GM21447 (cell line): ENCODE data around the gene KNSTRN.

Source experiments
- ATAC-seq: cut with Tn5 transposase; IDR thresholded peaks from one replicate; pipeline ENCODE4 v1.9.1; 2021; ENCODE audit not compliant: unreplicated experiment

Gene KNSTRN

GRCh38 chr15:40425681-40426080, 43.2 kb downstream of the KNSTRN start:
- ATAC-seq: no peak

- ATAC-seq: no peak
These were observed 44.7 kb downstream of the KNSTRN start for GRCh38 chr15:40427188-40427587.

DNA sequence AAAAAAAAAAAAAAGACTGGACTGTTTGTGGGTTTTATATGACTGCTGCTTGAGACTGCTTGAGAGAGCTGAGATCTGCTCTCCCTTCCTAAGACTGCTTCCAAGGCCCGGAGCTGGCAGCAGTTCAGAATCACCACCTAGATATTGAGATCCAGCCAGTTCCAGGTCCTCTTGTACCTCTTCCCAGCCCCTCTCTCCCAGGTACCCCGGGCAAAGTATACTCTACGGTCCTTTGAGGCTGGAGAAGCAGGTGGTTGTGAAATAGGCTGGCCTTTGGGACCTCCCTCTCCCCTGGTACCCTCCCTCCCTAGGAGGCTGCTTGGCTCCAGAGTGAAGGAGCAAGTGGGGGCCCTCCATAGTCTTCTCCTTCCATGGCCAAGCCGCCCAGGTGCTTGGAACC, 45.7 kb downstream of the KNSTRN start:
- ATAC-seq: no peak

- no peak for ATAC-seq
These were observed 46.7 kb downstream of the KNSTRN start for GRCh38 chr15:40429068-40429710.

DNA sequence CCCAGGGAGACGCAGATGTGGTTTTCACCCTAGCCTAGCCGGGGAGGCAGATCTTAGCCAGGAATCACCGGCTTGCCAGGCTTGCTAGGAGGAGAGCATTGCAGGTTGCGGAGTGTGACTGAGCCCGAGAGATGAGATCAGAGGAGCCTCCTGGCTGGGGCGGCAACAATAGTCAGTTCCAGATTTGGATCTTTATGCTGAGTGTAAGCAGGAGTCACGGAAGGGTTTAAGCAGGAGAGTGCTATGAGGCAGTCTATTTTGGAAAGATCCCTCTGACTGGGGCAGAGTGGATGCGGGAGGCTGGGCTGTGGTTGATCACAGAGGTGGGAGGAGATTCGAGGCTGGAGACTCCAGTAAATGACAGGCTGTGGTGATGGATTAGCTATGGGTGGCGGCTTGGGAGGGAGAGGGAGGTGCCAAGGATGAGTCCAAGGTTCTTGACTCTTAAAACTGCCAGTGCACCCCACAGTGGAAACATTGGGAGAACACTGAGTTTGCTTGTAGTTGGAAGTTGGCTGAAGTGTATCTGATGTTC, 47.8 kb downstream of the KNSTRN start:
- no peak for ATAC-seq

GRCh38 chr15:40435023-40435709, 52.6 kb downstream of the KNSTRN start:
- ATAC-seq: no peak

DNA sequence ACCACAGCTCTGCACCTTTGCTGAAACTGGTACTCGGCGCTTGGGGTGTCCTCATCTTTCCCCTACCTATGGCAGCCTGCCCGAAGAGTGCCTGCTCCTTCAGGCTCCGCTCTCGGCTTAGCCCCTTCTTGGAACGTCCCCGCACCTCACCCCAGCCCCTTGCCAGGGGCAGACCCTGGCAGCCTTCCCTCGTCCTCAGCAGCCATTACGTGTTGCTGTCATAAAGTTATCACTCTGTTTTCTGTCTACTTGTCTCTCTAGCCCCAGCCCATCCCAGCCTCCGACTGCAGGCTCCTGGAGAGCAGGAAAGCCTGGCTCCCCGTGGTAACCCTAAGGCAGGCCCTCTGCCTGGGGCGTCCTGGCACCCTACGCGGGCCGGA, 53.2 kb downstream of the KNSTRN start:
- ATAC-seq: no peak

GRCh38 chr15:40436116-40436891, 53.8 kb downstream of the KNSTRN start:
- ATAC-seq: no peak

DNA sequence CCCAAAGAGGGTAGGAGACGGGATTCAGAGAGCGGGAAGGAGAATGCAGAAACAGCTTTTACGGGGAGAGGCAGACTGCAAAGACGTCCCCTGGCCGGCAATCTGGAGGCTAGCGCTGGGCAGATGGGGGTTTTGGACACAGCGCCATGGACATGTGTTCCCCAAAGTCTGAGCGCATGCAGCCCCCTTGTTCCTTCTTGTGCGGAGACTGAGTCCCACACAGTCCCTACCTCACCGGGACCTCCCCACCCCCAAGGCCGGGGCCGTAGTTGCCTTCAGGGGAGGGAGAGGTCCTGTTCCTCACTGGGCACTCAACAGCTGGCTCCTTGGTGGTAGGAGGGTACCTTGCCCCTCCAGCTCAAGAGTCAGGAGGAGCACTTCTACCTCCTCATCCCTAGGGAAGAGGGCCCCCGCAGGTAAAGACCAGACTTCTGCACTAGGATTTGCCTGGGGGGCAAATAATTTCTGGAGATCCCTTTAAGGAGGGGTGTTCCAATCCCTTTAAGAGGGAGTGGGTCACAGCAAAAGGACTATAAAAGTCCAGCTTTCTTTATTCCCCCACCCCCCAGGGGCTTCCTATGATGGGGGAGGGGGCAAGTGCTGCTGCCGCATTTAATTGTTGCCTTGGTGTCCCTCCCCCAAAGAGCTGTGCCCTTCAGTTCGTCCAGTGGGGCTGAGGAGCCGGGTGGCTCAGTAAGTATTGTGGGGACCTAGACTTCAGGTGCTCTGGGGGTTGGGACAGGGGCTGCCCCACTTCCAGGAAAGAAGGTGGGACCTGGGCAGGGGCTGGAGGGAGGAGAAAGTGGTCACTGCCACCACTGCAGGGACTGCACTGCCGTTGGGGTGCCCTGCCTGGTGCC, 54.6 kb downstream of the KNSTRN start:
- ATAC-seq: no peak

- no peak for ATAC-seq
These were observed 55.5 kb downstream of the KNSTRN start for GRCh38 chr15:40437752-40438687.

DNA sequence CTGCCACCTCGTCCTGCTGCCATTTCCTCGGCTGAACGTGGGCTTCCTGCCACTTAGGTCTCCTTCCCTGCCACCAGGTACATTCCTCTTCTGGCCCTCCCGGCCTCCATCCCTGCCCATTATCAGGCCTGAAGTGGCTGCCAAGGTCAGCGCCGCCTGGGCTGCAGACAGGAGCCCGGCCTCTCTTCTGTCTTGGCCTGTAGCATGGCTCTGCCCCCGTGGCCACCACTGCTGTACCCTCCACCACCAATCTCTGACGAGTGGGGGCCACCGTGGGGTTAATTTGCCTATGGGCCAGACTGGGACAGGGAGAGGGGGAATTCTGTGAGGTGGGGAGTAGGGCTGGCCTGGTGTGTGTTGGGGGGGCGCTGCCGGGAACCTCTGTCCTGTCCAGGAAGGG, 56.2 kb downstream of the KNSTRN start:
- ATAC-seq: no peak

GRCh38 chr15:40439461-40439959, 57.0 kb downstream of the KNSTRN start:
- ATAC-seq: no peak

- ATAC-seq: no peak
These were observed 57.6 kb downstream of the KNSTRN start for GRCh38 chr15:40439960-40440742.

- peak; percentile 86 for ATAC-seq
These were observed 58.4 kb downstream of the KNSTRN start, which contains the start of gene BAHD1 for GRCh38 chr15:40440743-40441564. TSS of gene BAHD1 (plus strand) at chr15:40440953. CDS start at chr15:40458465, 17,512 bp downstream.

- no peak for ATAC-seq
These were observed 59.3 kb downstream of the KNSTRN start for GRCh38 chr15:40441565-40442531.

DNA sequence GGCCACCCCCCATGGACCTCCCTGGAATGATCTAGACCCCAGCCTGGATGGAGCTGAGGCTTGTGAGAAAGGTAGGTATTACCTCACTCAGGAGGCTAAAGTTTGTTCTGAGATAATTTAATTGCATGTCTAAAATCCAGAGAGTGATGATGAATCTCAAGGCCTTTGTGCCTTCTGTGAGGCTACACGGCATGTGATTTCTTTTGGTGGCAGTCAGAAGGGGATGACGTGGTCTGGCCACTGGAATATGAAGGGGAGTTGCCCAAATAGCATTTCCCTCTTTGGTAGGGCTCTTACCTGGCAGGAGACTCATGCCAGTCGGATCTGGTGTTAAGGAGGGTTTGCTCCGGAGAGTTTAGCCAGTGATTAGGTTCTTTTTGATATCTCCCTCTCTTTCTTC, 60.7 kb downstream of the KNSTRN start:
- no peak for ATAC-seq

GRCh38 chr15:40443846-40444245, 61.3 kb downstream of the KNSTRN start:
- no peak for ATAC-seq
